Activated CD4-positive, alpha-beta T cell treated with anti-CD3 and anti-CD28 coated beads, Interleukin-2, Interleukin-6, amounts not matched to agents 100 ng/mL and 50 ng/mL, durations not matched to agents 16 hours and 8 hours (primary cell): ENCODE measurements around the gene HACD3.
"Not testable (repeated sequence)": the region's sequence is repeated elsewhere in the genome, so short reads cannot be mapped to it uniquely, and the experiment has no call there.

ENCODE experiments used
- DNase-seq: peaks from one replicate; pipeline ENCODE4 v3.0.0-alpha.2; 2020

The HACD3 gene

GRCh38 chr15:65530318-65531111 is at the start of gene HACD3:
Gene HACD3 (plus strand): TSS chr15:65530463. CDS start chr15:65530632, 169 bp downstream.
- peak; percentile 94 for DNase-seq

GRCh38 chr15:65484876-65485275 is 45.4 kb upstream of the HACD3 start:
- DNase-seq, result no peak

GRCh38 chr15:65494076-65494475 is 36.2 kb upstream of the HACD3 start:
- no peak for DNase-seq

GRCh38 chr15:65509321-65509720 is 20.9 kb upstream of the HACD3 start:
- DNase-seq, result no peak

- DNase-seq, result no peak
These were observed 18.1 kb upstream of the HACD3 start for GRCh38 chr15:65512189-65512588.

- DNase-seq, result no peak
These were observed 17.4 kb upstream of the HACD3 start for GRCh38 chr15:65512807-65513416.

GRCh38 chr15:65516997-65517865 is 13.0 kb upstream of the HACD3 start, which contains the start of gene DPP8:
Gene DPP8 (minus strand): TSS chr15:65517689. CDS start chr15:65512553, 5,136 bp downstream.
- DNase-seq, result peak; percentile 97

GRCh38 chr15:65517866-65518207 is 12.4 kb upstream of the HACD3 start:
- no peak for DNase-seq

- no peak for DNase-seq
These were observed 11.5 kb upstream of the HACD3 start for GRCh38 chr15:65518633-65519285.

GRCh38 chr15:65521350-65521749 is 8.9 kb upstream of the HACD3 start:
- no peak for DNase-seq

GRCh38 chr15:65524226-65524625 is 6.0 kb upstream of the HACD3 start:
- DNase-seq, result no peak

- DNase-seq, result no peak
These were observed 4.6 kb upstream of the HACD3 start for GRCh38 chr15:65525622-65526021.

- DNase-seq, result no peak
These were observed 1.7 kb upstream of the HACD3 start for GRCh38 chr15:65528461-65529060.

GRCh38 chr15:65529762-65530317 is 423 bp upstream of the HACD3 start:
- no peak for DNase-seq

GRCh38 chr15:65532738-65533051 is 2.4 kb downstream of the HACD3 start:
- peak; percentile 33 for DNase-seq

- no peak for DNase-seq
These were observed 2.9 kb downstream of the HACD3 start for GRCh38 chr15:65533057-65533756.

- no peak for DNase-seq
These were observed 4.9 kb downstream of the HACD3 start for GRCh38 chr15:65535192-65535591.

GRCh38 chr15:65540314-65540713 is 10.1 kb downstream of the HACD3 start:
- no peak for DNase-seq

- no peak for DNase-seq
These were observed 11.1 kb downstream of the HACD3 start for GRCh38 chr15:65541231-65541820.

- no peak for DNase-seq
These were observed 17.6 kb downstream of the HACD3 start for GRCh38 chr15:65547841-65548240.

GRCh38 chr15:65549288-65549687 is 19.0 kb downstream of the HACD3 start:
- DNase-seq, result not testable (repeated sequence)
